Loucy (cell line): ENCODE results near the gene DOCK3.
A peak's percentile ranks its signal among the peaks of the same experiment; 100 is the strongest.

Source experiments
- H2AFZ ChIP-seq: fragments of 200-600 bp; sonication (generic); 2 replicates; pipeline ENCODE4 v1.6.0; 2016; ENCODE audit warnings: antibody characterized with exemption, mild to moderate bottlenecking, low read length, moderate library complexity
- H3F3A ChIP-seq: fragments of 200-600 bp; 2 replicates; pipeline ENCODE4 v1.6.0; 2016; ENCODE audit warnings: antibody characterized with exemption, low read depth, mild to moderate bottlenecking
- H3K27me3 ChIP-seq: fragments of 200-600 bp; sonication (generic); 2 replicates; pipeline ENCODE4 v1.6.1; 2014; ENCODE audit warnings: low read length, mild to moderate bottlenecking; ENCODE audit not compliant: insufficient read depth, poor library complexity, severe bottlenecking
- H3K36me3 ChIP-seq: fragments of 200-600 bp; sonication (generic); 2 replicates; pipeline ENCODE4 v1.6.1; 2016; ENCODE audit warnings: low read length; ENCODE audit not compliant: insufficient read depth
- H3K4me1 ChIP-seq: fragments of 200-600 bp; sonication (generic); 2 replicates; pipeline ENCODE4 v1.5.1; 2014; ENCODE audit warnings: low read length, mild to moderate bottlenecking; ENCODE audit not compliant: insufficient read depth, poor library complexity, severe bottlenecking
- H3K4me2 ChIP-seq: fragments of 200-600 bp; sonication (generic); 2 replicates; pipeline ENCODE4 v1.6.0; 2014; ENCODE audit warnings: antibody characterized with exemption, low read length, low read depth, mild to moderate bottlenecking; ENCODE audit not compliant: poor library complexity, severe bottlenecking
- H3K4me3 ChIP-seq: fragments of 200-600 bp; sonication (generic); 2 replicates; pipeline ENCODE4 v1.5.1; 2014; ENCODE audit warnings: low read length, mild to moderate bottlenecking, mixed read lengths; ENCODE audit not compliant: poor library complexity, severe bottlenecking
- H3K79me2 ChIP-seq: fragments of 200-600 bp; sonication (generic); 2 replicates; pipeline ENCODE4 v1.6.1; 2014; ENCODE audit warnings: low read length; ENCODE audit not compliant: insufficient read depth
- H3K9ac ChIP-seq: fragments of 200-600 bp; sonication (generic); 2 replicates; pipeline ENCODE4 v1.6.0; 2014; ENCODE audit warnings: mild to moderate bottlenecking, low read depth, low read length, moderate library complexity; ENCODE audit not compliant: poor library complexity, severe bottlenecking
- H3K9me2 ChIP-seq: fragments of 200-600 bp; sonication (generic); replicated peaks from 2 replicates; pipeline ENCODE4 v1.6.1; 2016; ENCODE audit warnings: low read depth, low read length, mixed read lengths
- H3K9me3 ChIP-seq: fragments of 200-600 bp; sonication (generic); 2 replicates; pipeline ENCODE4 v1.6.1; 2014; ENCODE audit warnings: mild to moderate bottlenecking, antibody characterized with exemption, low read length, low read depth; ENCODE audit not compliant: insufficient read depth
- H4K20me1 ChIP-seq: fragments of 200-600 bp; sonication (generic); 2 replicates; pipeline ENCODE4 v1.6.0; 2014; ENCODE audit warnings: antibody characterized with exemption, low read length, mild to moderate bottlenecking; ENCODE audit not compliant: insufficient read depth, poor library complexity, severe bottlenecking
- EZH2phosphoT487 ChIP-seq: fragments of 200-600 bp; IDR thresholded peaks from 2 replicates; pipeline ENCODE4 v1.6.1; 2018; ENCODE audit warnings: antibody characterized with exemption, mild to moderate bottlenecking, moderate library complexity, borderline replicate concordance
- TF ChIP-seq, protein P1 (sequence below): fragments of 200-600 bp; sonication (generic); conservative IDR thresholded peaks from 2 replicates; pipeline ENCODE4 v1.5.1; 2014; ENCODE audit warnings: mild to moderate bottlenecking, antibody characterized with exemption, low read length

DOCK3 gene

DNA sequence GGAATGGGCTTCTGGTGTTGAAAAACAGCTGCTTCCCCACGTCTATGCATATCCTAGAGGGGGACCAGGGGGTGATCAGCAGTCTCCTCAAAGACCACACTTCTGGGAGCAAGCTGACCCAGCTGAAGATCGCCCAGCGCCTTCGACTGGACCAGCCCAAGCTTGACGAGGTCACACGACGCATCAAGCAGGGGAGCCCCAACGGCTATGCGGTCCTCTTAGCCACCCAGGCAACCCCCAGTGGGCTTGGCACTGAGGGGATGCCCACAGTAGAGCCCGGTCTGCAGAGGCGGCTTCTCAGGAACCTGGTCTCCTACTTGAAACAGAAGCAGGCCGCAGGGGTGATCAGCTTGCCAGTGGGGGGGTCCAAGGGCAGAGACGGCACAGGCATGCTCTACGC, 718.8 kb downstream of the DOCK3 start:
- Histone ChIP-seq H3K36me3 (peaks cover 61% of the 10 kb centered on the region; the same call in 1 of the 2 replicates), H4K20me1 (peaks cover 55% of the 10 kb centered on the region), H3K9me2 (no peaks in the 10 kb centered on the region), H3K27me3 (no peaks in the 10 kb centered on the region), H3K4me2 (peak overlapping the region; percentile 80), H3K9ac (no peak overlapping the region), H2AFZ (no peak overlapping the region), H3K4me3 (peak overlapping the region; percentile 82), H3K9me3 (no peaks in the 10 kb centered on the region), H3K4me1 (peaks cover 34% of the 10 kb centered on the region), H3F3A (peaks cover 4% of the 10 kb centered on the region; the same call in 1 of the 2 replicates), H3K79me2 (peaks cover 68% of the 10 kb centered on the region)
- TF ChIP-seq EZH2phosphoT487: no peak
- TF ChIP-seq, protein P1, sequence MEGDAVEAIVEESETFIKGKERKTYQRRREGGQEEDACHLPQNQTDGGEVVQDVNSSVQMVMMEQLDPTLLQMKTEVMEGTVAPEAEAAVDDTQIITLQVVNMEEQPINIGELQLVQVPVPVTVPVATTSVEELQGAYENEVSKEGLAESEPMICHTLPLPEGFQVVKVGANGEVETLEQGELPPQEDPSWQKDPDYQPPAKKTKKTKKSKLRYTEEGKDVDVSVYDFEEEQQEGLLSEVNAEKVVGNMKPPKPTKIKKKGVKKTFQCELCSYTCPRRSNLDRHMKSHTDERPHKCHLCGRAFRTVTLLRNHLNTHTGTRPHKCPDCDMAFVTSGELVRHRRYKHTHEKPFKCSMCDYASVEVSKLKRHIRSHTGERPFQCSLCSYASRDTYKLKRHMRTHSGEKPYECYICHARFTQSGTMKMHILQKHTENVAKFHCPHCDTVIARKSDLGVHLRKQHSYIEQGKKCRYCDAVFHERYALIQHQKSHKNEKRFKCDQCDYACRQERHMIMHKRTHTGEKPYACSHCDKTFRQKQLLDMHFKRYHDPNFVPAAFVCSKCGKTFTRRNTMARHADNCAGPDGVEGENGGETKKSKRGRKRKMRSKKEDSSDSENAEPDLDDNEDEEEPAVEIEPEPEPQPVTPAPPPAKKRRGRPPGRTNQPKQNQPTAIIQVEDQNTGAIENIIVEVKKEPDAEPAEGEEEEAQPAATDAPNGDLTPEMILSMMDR: no peak

DNA sequence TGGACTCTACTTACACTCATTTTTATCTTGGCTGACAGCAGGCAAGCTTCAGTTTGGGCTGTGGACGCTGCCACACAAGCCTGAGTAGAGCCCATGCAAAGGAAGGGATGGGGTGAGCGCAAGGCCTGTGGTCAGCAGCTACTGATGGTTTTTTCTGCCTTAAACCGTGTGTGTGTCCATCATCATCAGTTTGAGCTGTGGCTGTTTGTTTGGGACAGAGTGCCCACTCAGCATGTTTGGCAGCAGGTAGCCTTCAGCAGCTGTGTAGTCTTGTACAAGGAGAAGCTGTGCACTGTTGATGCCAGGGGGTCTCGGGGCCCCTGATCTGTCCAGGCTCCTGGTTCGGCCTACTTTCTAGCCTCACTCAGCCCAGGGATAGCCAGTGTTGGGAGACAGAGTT, 719.8 kb downstream of the DOCK3 start:
- Histone ChIP-seq H3F3A (no peaks in the 10 kb centered on the region), H3K36me3 (peaks cover 64% of the 10 kb centered on the region; the same call in 1 of the 2 replicates), H3K27me3 (no peaks in the 10 kb centered on the region), H3K4me3 (peak overlapping the region; percentile 21), H3K9ac (no peak overlapping the region), H3K4me2 (peak overlapping the region; percentile 80), H3K79me2 (peaks cover 62% of the 10 kb centered on the region), H2AFZ (no peak overlapping the region), H3K9me3 (no peaks in the 10 kb centered on the region), H4K20me1 (peaks cover 47% of the 10 kb centered on the region), H3K4me1 (peaks cover 34% of the 10 kb centered on the region), H3K9me2 (no peaks in the 10 kb centered on the region)
- TF ChIP-seq, protein P1: no peak

DNA sequence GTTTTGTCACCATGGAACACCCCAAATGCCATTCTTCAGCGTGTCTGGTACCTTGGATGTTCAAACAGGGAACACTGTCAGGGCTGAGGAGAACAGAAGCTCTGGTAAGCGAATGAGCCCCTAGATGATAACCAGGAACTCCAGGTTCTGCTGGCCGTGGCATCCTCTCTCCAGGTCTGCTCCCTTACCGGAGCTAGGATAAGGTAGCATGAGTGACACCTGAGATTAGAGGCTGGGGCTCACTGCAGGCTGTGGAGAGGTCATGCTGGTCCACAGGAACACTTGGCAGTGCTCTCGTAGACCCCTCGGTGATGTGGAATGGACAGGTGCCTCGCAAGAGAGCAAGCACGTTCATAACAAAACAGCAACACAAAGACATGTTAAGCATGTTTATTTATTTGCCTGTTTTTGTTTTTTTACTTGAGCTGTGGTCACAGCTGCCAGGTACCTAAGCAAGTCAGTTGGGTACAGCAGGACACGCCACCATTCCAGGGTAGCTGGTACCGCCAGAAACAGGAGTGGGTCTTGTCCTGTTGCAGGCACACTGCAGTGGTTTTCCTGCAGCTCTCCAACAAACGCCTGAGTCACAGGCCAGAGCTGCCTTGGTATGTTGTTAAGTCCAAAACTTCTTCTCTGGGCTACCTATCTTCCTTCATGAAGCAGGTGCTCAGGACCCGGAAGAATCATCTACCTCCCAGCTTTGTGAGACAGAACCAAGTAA, 720.9 kb downstream of the DOCK3 start:
- Histone ChIP-seq H3K9me2 (no peaks in the 10 kb centered on the region), H4K20me1 (peaks cover 43% of the 10 kb centered on the region), H3K4me1 (peaks cover 26% of the 10 kb centered on the region), H2AFZ (no peak overlapping the region), H3K4me2 (peak overlapping the region; percentile 80), H3K79me2 (peaks cover 50% of the 10 kb centered on the region), H3K36me3 (peaks cover 75% of the 10 kb centered on the region; the same call in 1 of the 2 replicates), H3K9ac (no peak overlapping the region), H3K9me3 (no peaks in the 10 kb centered on the region), H3K27me3 (no peaks in the 10 kb centered on the region), H3F3A (no peaks in the 10 kb centered on the region), H3K4me3 (no peak overlapping the region)
- no peak for TF ChIP-seq EZH2phosphoT487
- TF ChIP-seq, protein P1: no peak
